GM23248 (cell line): ENCODE measurements around the gene PUS1.

Source experiments
- EZH2 ChIP-seq: fragments of 200-600 bp; sonication (generic); IDR thresholded peaks from 2 replicates; pipeline ENCODE4 v1.6.1; 2018; ENCODE audit warnings: antibody characterized with exemption, mild to moderate bottlenecking; ENCODE audit not compliant: insufficient read depth, poor library complexity, severe bottlenecking
- EZH2phosphoT487 ChIP-seq: fragments of 200-600 bp; sonication (generic); IDR thresholded peaks from 2 replicates; pipeline ENCODE4 v1.6.1; 2018; ENCODE audit warnings: antibody characterized with exemption, moderate library complexity, mild to moderate bottlenecking, low read depth; ENCODE audit not compliant: insufficient read depth

DNA sequence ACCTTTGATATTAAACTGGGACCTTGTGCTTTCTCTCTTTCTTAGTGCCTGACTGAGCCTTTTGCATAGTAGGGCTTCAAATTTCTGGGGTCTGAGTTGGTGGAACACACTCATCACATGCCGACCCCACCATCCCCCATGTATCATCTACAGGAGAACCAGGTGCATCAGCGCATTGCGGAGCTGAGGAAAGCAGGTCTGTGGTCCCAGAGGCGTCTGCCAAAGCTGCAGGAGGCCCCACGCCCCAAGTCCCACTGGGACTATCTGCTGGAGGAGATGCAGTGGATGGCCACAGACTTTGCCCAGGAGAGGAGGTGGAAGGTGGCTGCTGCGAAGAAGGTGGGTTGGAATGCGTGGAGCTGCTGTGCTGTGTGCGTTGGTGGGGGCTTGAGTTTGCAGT lies 58.5 kb downstream of the PUS1 start:
- no peak for TF ChIP-seq EZH2phosphoT487
- no peak for TF ChIP-seq EZH2
